NCI-H2196 (cell line): ENCODE results near the gene PRSS35.
"Not testable (repeated sequence)": the region's sequence is repeated elsewhere in the genome, so short reads cannot be mapped to it uniquely, and the experiment has no call there.

Source experiments
- DNase-seq: peaks from one replicate; lab custom pipeline; 2025; ENCODE audit not compliant: unreplicated experiment; lab: John Stamatoyannopoulos, UW

PRSS35 gene

GRCh38 chr6:83517500-83517899 is 5.2 kb downstream of the PRSS35 start:
- no peak for DNase-seq

GRCh38 chr6:83518816-83519480 is 6.6 kb downstream of the PRSS35 start:
- DNase-seq = no peak

- peak; percentile 12 for DNase-seq
Measured at GRCh38 chr6:83536034-83536646, 23.8 kb downstream of the PRSS35 start.

- no peak for DNase-seq
Measured at GRCh38 chr6:83536647-83537589, 24.6 kb downstream of the PRSS35 start.

- no peak for DNase-seq
Measured at GRCh38 chr6:83539678-83540077, 27.3 kb downstream of the PRSS35 start.

GRCh38 chr6:83546636-83547035 is 34.3 kb downstream of the PRSS35 start:
- DNase-seq = no peak

GRCh38 chr6:83550482-83550881 is 38.1 kb downstream of the PRSS35 start:
- not testable (repeated sequence) for DNase-seq

- DNase-seq = not testable (repeated sequence)
Measured at GRCh38 chr6:83551748-83552147, 39.4 kb downstream of the PRSS35 start.

- DNase-seq = no peak
Measured at GRCh38 chr6:83556871-83557270, 44.5 kb downstream of the PRSS35 start.

- no peak for DNase-seq
Measured at GRCh38 chr6:83558975-83559374, 46.6 kb downstream of the PRSS35 start.

GRCh38 chr6:83571663-83572185 is 59.4 kb downstream of the PRSS35 start:
- DNase-seq = not testable (repeated sequence)

- no peak for DNase-seq
Measured at GRCh38 chr6:83574783-83575182, 62.4 kb downstream of the PRSS35 start.
